Measurements from ENCODE around the gene TSHZ1. TPM values are rescaled to one million over a fixed set of nuclear protein-coding genes. Genes with fewer than 3 reads are reported as not detected.

Gene TSHZ1
- polyA plus RNA-seq, 1 donor, result 34.7 TPM

DNA sequence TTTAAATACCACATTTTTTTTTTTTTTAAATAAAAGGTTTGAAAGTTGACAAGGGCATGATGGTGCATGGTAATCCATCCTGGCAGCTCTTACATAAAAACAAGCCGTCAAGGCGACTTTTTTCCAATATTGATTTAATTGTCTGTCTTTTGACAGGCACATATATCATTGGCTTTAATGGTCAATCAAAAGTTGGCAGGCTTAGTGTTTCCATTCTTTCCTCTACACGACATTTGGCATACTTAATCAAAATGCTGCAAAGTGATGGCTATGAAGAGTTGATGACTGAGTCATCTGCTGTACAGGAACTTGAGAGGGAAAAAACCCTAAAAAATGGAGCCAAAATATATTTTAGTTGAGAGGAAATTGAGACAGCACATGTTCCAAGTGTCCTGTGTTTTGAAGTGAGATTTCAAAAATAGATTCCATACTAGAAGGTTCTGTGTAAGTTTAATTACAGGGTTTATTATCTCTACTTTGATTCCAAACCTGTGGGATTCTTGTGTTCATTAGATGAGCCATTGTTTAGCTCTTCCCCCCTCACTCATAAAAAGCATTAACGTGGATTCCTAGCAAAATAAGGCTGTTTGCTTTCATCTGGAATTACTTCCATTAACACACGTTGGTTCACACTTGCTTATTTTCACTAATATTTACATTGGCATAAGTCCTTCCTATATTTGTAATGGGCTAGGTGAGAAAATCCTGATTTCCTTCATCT is 3.2 kb downstream of the TSHZ1 start:
- peak in 1 of 2 donors; percentile 38 for DNase-seq
- 67% methylated on average over 1 of the region's 5 CpGs for WGBS (ENCODE audit: insufficient coverage, low lambda C conversion rate)
- Histone ChIP-seq H3K36me3 (ENCODE audit: control insufficient read depth, insufficient read depth, low read length) (no peaks in the 10 kb centered on the region), H3K27me3 (ENCODE audit: control insufficient read depth, insufficient read depth, low read length) (no peaks in the 10 kb centered on the region), H3K4me1 (ENCODE audit: control insufficient read depth, insufficient read depth, low read length) (peaks cover 51% of the 10 kb centered on the region), H3K9me3 (ENCODE audit: control insufficient read depth, low read depth, low read length) (no peaks in the 10 kb centered on the region), H3K4me3 (ENCODE audit: low read length) (peak overlapping the region; percentile 13), H3K27ac (ENCODE audit: low read length) (peak overlapping the region; percentile 90)

DNA sequence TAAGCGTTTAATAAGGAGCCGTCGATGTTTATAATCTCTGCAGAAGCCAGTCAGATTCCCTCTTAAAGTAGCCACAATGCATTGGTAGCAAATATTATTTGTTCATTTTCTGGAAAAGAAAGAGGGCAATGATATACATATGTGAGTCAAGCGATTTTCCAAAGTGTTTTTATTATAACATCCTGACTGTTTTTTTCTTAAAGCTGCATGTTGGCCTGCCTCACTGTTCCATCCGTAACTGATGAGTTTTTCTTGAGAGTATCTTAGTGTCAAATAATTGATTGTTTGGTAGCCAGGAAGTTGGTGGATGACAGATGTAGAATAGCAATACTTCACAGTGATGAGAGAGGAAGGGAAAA is 3.7 kb downstream of the TSHZ1 start:
- Histone ChIP-seq H3K36me3 (ENCODE audit: control insufficient read depth, insufficient read depth, low read length) (no peaks in the 10 kb centered on the region), H3K9me3 (ENCODE audit: control insufficient read depth, low read depth, low read length) (no peaks in the 10 kb centered on the region), H3K27me3 (ENCODE audit: control insufficient read depth, insufficient read depth, low read length) (no peaks in the 10 kb centered on the region), H3K27ac (ENCODE audit: low read length) (peak overlapping the region; percentile 90), H3K4me3 (ENCODE audit: low read length) (peak overlapping the region; percentile 13), H3K4me1 (ENCODE audit: control insufficient read depth, insufficient read depth, low read length) (peaks cover 53% of the 10 kb centered on the region)
- 86% methylated on average over 1 of the region's 5 CpGs for WGBS (ENCODE audit: insufficient coverage, low lambda C conversion rate)
- DNase-seq, result no peak

DNA sequence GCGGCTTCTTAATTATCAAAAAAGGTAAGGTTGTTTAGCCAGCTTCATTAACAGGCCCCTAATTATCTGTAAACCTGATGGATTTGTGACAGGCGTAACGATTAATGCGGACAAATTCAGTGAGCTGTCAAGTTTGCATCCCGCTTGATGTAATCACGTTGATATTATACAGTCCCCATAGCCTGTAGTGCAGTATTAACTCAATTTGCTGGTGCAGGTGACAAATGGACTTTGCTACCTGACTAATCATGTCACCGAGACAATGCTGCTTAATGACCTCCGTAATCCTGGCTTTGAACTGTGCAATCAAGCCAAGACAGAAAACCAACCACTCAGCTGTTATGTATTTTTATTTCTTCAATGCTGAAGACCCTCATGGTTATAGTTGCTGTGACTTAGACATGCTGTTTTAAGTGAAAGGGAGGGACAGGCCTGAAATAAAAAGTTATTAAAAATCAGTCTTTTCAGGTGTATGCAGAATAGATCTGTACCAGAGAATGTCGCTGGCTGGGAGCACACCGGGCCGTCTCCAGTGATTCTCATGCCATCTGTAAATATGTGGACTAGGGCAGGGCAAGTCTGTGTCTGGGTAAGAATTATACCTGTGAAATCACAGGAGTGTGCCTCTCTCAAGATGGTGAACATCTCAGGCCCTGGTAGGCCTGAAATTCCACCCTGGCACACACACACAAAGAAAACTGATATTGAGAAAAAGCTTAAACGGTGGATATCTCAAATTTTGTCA is 4.3 kb downstream of the TSHZ1 start:
- Histone ChIP-seq H3K9me3 (ENCODE audit: control insufficient read depth, low read depth, low read length) (no peaks in the 10 kb centered on the region), H3K27ac (ENCODE audit: low read length) (peak overlapping the region; percentile 90), H3K27me3 (ENCODE audit: control insufficient read depth, insufficient read depth, low read length) (no peaks in the 10 kb centered on the region), H3K36me3 (ENCODE audit: control insufficient read depth, insufficient read depth, low read length) (no peaks in the 10 kb centered on the region), H3K4me1 (ENCODE audit: control insufficient read depth, insufficient read depth, low read length) (peaks cover 57% of the 10 kb centered on the region), H3K4me3 (ENCODE audit: low read length) (peak overlapping the region; percentile 13)
- DNase-seq, result peak; percentile 91 to 96
- no CpG with 5 or more reads among the region's 12 CpGs for WGBS (ENCODE audit: insufficient coverage, low lambda C conversion rate)

DNA sequence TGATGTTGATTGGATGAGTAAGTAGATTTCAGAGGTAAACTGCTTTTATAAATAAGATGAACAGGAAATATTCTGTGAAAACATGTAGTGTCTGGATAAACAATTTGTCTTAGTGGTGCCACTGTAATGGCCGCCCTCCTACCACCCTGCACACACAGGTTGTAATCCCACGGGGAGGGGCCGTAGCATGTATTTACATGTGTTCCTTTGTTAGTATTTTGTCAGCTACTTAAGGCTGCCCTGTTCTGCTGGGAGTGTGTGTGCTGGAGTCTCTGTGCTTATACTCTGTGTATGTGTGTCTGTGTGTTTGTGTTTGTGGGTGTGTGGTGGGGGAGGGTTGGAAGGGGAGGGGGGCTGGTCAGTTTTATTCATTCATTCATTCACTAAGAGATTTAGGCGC is 5.1 kb downstream of the TSHZ1 start:
- peak in 1 of 2 donors; percentile 30 for DNase-seq
- Histone ChIP-seq H3K4me1 (ENCODE audit: control insufficient read depth, insufficient read depth, low read length) (peaks cover 64% of the 10 kb centered on the region), H3K4me3 (ENCODE audit: low read length) (no peak overlapping the region), H3K36me3 (ENCODE audit: control insufficient read depth, insufficient read depth, low read length) (no peaks in the 10 kb centered on the region), H3K27me3 (ENCODE audit: control insufficient read depth, insufficient read depth, low read length) (no peaks in the 10 kb centered on the region), H3K27ac (ENCODE audit: low read length) (peak overlapping the region; percentile 90), H3K9me3 (ENCODE audit: control insufficient read depth, low read depth, low read length) (no peaks in the 10 kb centered on the region)
- 100% methylated on average over 2 of the region's 4 CpGs for WGBS (ENCODE audit: insufficient coverage, low lambda C conversion rate)

DNA sequence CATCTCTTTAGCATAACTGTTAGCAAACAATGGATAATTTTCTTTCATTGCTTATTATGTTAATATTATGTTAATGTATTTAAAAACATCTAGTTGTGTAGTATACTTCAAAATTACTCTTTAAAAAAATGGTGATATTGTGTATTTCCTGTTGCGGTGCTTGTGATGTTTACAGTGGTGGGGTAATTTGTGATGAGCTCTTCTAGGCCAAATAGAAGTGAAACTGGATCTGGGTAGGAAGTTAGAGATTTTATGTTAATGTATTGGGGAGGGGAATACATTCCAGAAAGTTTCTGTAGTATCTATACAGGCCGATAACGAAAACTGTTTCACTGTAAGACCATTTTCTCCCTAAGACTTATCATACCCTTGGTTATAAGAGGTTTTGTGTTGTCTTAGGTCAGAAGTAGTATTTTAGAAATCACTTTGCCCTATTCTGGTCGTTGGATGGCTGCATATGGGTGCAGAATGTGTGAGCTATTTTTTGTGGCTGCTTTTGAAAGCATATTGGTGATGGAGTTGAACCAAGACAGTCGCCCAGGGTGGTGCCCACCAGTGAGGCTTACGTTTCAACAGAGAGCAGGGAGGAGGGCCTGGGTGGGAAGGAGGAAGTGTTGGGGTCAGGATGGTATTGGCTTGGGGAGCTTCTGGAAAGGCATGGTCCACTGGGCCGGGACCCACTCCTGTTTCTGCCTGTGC is 5.8 kb downstream of the TSHZ1 start:
- H3K4me3 ChIP-seq (ENCODE audit: low read length), result no peak overlapping the region
- no CpG with 5 or more reads among the region's 7 CpGs for WGBS (ENCODE audit: insufficient coverage, low lambda C conversion rate)
- H3K4me1 ChIP-seq (ENCODE audit: control insufficient read depth, insufficient read depth, low read length), result peaks cover 71% of the 10 kb centered on the region
- no peaks in the 10 kb centered on the region for H3K36me3 ChIP-seq (ENCODE audit: control insufficient read depth, insufficient read depth, low read length)
- DNase-seq, result peak in 1 of 2 donors; percentile 42
- no peaks in the 10 kb centered on the region for H3K9me3 ChIP-seq (ENCODE audit: control insufficient read depth, low read depth, low read length)
- peak overlapping the region; percentile 90 for H3K27ac ChIP-seq (ENCODE audit: low read length)
- H3K27me3 ChIP-seq (ENCODE audit: control insufficient read depth, insufficient read depth, low read length), result no peaks in the 10 kb centered on the region

DNA sequence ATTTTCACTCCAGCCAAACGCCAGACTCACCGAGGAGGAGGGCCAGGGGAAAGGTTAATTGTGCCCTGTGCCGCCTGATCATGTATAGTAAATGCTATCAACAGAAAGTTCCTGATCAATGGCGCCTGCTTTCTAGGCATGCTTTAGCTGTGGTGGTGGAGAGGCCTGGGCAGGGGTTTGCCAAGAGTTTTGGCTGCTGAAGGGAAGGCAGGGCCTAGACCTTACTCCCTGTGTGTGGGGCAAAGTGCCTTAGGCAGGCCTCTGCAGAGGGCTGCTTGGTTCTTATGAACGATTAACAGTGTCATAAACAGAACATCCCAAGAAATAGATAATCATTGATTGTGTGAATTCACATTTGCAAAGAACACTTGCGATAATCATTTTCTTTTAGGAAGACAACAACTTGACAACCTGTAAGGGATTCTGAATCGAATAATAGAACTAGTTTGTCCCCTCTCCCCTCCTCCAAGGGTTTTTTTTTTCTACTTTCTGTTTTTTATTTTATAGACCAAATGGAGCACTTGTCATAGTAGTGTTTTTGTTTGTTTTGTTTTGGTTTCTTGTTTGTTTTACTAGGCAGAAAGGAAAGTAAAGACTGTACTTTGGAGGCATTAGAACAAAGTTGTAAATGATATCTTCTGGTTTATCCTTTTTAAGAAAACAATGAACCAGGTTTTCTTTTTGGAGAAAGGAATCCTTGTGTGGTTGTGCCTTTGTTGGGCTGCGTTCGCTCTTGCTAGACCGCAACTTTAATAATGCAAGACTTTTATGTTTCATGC is 6.5 kb downstream of the TSHZ1 start:
- DNase-seq, result peak in 1 of 2 donors; percentile 72
- H3K4me1 ChIP-seq (ENCODE audit: control insufficient read depth, insufficient read depth, low read length), result peaks cover 78% of the 10 kb centered on the region
- no peaks in the 10 kb centered on the region for H3K27me3 ChIP-seq (ENCODE audit: control insufficient read depth, insufficient read depth, low read length)
- H3K36me3 ChIP-seq (ENCODE audit: control insufficient read depth, insufficient read depth, low read length), result no peaks in the 10 kb centered on the region
- H3K4me3 ChIP-seq (ENCODE audit: low read length), result no peak overlapping the region
- peak overlapping the region; percentile 90 for H3K27ac ChIP-seq (ENCODE audit: low read length)
- H3K9me3 ChIP-seq (ENCODE audit: control insufficient read depth, low read depth, low read length), result no peaks in the 10 kb centered on the region
- 100% methylated on average over 1 of the region's 10 CpGs for WGBS (ENCODE audit: insufficient coverage, low lambda C conversion rate)

DNA sequence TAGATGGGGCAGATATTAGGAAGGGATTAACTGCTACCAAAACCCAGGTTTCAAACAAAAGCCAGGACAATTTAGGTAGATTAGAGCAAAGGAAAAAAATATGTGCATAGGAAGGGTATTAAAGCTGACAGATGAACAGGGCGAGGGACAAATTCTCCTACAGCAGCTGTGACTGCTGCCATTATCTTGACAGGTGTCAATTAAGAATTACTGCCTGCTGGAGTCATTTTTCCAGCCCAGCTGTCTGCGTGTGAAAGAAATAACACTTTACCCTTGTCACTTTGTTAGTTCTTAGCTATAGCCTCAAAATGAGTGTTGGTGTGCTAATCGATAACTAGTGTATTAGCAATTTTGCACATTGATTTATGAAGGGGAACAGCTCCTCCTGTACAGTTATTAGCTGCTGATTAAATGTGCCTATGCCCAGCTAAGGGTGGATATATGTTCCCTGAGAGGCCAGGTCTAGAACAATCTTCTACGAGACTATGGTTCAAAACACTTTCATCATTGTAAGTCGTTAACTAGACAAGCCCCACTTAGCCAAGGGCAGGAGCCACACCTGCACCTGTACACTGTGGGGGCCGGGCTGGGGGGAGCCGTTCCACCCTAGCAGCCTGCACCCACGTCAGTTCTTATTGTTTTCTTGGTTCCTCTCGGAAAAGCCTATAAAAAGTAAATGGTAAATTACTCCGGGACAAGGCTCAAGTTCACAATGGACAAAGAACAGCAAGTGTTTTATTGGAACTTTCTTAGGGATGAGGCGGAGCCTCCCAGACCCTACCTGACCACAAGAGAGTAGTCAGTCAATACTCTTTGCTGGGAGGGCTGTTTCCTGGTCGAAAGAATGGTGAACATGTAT is 7.7 kb downstream of the TSHZ1 start:
- H3K36me3 ChIP-seq (ENCODE audit: control insufficient read depth, insufficient read depth, low read length), result no peaks in the 10 kb centered on the region
- DNase-seq, result peak in 1 of 2 donors; percentile 86
- H3K9me3 ChIP-seq (ENCODE audit: control insufficient read depth, low read depth, low read length), result no peaks in the 10 kb centered on the region
- H3K27ac ChIP-seq (ENCODE audit: low read length), result peak overlapping the region; percentile 90
- WGBS (ENCODE audit: insufficient coverage, low lambda C conversion rate), result 33% methylated on average over 1 of the region's 12 CpGs
- H3K27me3 ChIP-seq (ENCODE audit: control insufficient read depth, insufficient read depth, low read length), result no peaks in the 10 kb centered on the region
- H3K4me1 ChIP-seq (ENCODE audit: control insufficient read depth, insufficient read depth, low read length), result peaks cover 85% of the 10 kb centered on the region
- H3K4me3 ChIP-seq (ENCODE audit: low read length), result no peak overlapping the region

DNA sequence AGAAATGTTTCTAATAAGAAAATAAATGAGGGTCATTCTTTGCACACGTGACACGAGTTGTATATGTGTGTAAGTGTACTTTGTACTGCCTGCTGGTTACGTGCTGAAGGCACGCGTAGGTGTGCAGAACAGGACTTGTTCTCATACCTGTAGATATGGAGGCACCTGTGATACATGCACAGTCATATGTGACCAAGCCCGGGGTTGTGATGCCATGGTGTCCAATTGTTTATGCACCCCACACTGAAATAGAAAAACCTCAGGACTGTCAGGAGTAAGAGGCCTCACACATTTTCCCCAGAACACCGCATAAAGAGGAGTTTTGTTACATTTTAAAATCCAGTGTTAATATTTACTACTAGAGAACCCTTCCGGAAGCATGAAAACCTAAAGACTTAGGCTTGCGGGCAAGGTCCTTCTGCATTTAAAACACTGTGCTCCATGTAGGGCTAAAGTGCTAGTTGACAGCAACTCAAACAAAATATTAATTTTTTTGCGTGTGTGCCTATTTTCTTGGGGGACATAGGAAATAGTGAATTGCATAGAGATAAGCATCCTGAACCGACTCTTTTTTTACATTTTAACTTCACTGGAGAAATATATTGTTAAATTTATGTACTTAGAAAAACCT is 9.3 kb downstream of the TSHZ1 start:
- no peaks in the 10 kb centered on the region for H3K27me3 ChIP-seq (ENCODE audit: control insufficient read depth, insufficient read depth, low read length)
- peak; percentile 86 to 93 for DNase-seq
- peaks cover 87% of the 10 kb centered on the region for H3K4me1 ChIP-seq (ENCODE audit: control insufficient read depth, insufficient read depth, low read length)
- no peaks in the 10 kb centered on the region for H3K9me3 ChIP-seq (ENCODE audit: control insufficient read depth, low read depth, low read length)
- H3K36me3 ChIP-seq (ENCODE audit: control insufficient read depth, insufficient read depth, low read length), result no peaks in the 10 kb centered on the region
- peak overlapping the region; percentile 90 for H3K27ac ChIP-seq (ENCODE audit: low read length)
- H3K4me3 ChIP-seq (ENCODE audit: low read length), result no peak overlapping the region
- WGBS (ENCODE audit: insufficient coverage, low lambda C conversion rate), result 38% methylated on average over 4 of the region's 11 CpGs

Data from large intestine (tissue), 3 donors.